SU-DHL-6 (cell line): ENCODE measurements around the gene LKAAEAR1.

Source experiments
- CTCF ChIP-seq: fragments of 200-600 bp; sonication (generic); IDR thresholded peaks from one replicate; pipeline ENCODE4 v1.5.1; 2017; ENCODE audit warnings: antibody characterized with exemption, mild to moderate bottlenecking, low read length, moderate library complexity; ENCODE audit not compliant: insufficient read depth, poor library complexity, severe bottlenecking
- EZH2phosphoT487 ChIP-seq: fragments of 200-600 bp; sonication (generic), shearing (Covaris generic); conservative IDR thresholded peaks from 2 replicates; pipeline ENCODE4 v1.6.1; 2018; ENCODE audit warnings: mild to moderate bottlenecking, antibody characterized with exemption, low read length, moderate library complexity, mixed read lengths

GRCh38 chr20:64043768-64044167, 40.4 kb downstream of the LKAAEAR1 start:
- TF ChIP-seq EZH2phosphoT487 (no peak), CTCF (no peak)
